DMS79 (cell line): ENCODE results near the gene GJA5.

Experiments
- DNase-seq: peaks from one replicate; lab custom pipeline; 2025; lab: John Stamatoyannopoulos, UW

Gene GJA5

GRCh38 chr1:147726168-147726567 is 34.2 kb downstream of the GJA5 start:
- no peak for DNase-seq

GRCh38 chr1:147725685-147726084 is 34.7 kb downstream of the GJA5 start:
- no peak for DNase-seq

GRCh38 chr1:147723691-147724323 is 36.6 kb downstream of the GJA5 start:
- no peak for DNase-seq

GRCh38 chr1:147722124-147722523 is 38.3 kb downstream of the GJA5 start:
- no peak for DNase-seq

- no peak for DNase-seq
These were observed 38.7 kb downstream of the GJA5 start for GRCh38 chr1:147721716-147722115.

- no peak for DNase-seq
These were observed 39.8 kb downstream of the GJA5 start for GRCh38 chr1:147720557-147720956.

GRCh38 chr1:147719711-147720225 is 40.6 kb downstream of the GJA5 start:
- DNase-seq = no peak

GRCh38 chr1:147719029-147719698 is 41.2 kb downstream of the GJA5 start:
- DNase-seq = no peak

GRCh38 chr1:147717706-147718097 is 42.7 kb downstream of the GJA5 start:
- DNase-seq = no peak

- no peak for DNase-seq
These were observed 43.2 kb downstream of the GJA5 start for GRCh38 chr1:147717051-147717705.

GRCh38 chr1:147712605-147713004 is 47.8 kb downstream of the GJA5 start:
- DNase-seq = no peak
